Measurements from ENCODE around the gene PKP4.

PKP4 gene

DNA sequence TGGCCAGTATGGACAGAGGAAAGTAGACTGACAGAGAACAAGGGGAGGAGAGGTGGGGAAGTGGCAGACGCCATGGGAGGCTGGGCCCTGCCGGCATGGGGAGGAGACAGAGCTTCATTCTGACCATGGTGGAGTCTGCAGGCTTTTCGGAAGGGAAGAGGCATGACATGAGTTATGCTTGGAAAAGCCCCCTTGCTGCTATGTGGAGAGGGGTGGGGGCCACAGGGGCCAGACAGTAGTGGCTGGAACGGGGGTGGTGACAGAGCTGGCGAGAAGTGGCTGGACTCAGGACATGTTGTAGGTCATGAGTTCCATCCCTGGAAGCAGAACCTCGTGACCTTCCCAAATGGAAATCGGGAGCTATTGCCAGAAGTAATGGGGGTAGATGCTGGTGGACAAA lies 271.7 kb downstream of the PKP4 start:
- no peak overlapping the region for H2AFZ ChIP-seq (ENCODE audit: low read depth)
- TF ChIP-seq, protein P1, sequence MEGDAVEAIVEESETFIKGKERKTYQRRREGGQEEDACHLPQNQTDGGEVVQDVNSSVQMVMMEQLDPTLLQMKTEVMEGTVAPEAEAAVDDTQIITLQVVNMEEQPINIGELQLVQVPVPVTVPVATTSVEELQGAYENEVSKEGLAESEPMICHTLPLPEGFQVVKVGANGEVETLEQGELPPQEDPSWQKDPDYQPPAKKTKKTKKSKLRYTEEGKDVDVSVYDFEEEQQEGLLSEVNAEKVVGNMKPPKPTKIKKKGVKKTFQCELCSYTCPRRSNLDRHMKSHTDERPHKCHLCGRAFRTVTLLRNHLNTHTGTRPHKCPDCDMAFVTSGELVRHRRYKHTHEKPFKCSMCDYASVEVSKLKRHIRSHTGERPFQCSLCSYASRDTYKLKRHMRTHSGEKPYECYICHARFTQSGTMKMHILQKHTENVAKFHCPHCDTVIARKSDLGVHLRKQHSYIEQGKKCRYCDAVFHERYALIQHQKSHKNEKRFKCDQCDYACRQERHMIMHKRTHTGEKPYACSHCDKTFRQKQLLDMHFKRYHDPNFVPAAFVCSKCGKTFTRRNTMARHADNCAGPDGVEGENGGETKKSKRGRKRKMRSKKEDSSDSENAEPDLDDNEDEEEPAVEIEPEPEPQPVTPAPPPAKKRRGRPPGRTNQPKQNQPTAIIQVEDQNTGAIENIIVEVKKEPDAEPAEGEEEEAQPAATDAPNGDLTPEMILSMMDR (conservative IDR thresholded peaks at IDR 0.05; ENCODE audit: low read depth, low read length), result no peak
- H3K9ac ChIP-seq, result no peak overlapping the region
- no peak overlapping the region for H3K4me3 ChIP-seq (IDR thresholded peaks at IDR 0.05; ENCODE audit: insufficient read depth, low read depth, low read length)
- no peak overlapping the region for H3K27ac ChIP-seq
- no peaks in the 10 kb centered on the region for H3K27me3 ChIP-seq (ENCODE audit: insufficient read depth, low read depth)
- H3K4me1 ChIP-seq (ENCODE audit: low read depth, poor library complexity, severe bottlenecking), result no peaks in the 10 kb centered on the region
- no peaks in the 10 kb centered on the region for H3K36me3 ChIP-seq (ENCODE audit: insufficient read depth)
- no peaks in the 10 kb centered on the region for H4K20me1 ChIP-seq (ENCODE audit: insufficient read depth)
- no peak overlapping the region for H3K4me2 ChIP-seq
- H3K79me2 ChIP-seq (ENCODE audit: insufficient read depth, low read depth), result no peaks in the 10 kb centered on the region

DNA sequence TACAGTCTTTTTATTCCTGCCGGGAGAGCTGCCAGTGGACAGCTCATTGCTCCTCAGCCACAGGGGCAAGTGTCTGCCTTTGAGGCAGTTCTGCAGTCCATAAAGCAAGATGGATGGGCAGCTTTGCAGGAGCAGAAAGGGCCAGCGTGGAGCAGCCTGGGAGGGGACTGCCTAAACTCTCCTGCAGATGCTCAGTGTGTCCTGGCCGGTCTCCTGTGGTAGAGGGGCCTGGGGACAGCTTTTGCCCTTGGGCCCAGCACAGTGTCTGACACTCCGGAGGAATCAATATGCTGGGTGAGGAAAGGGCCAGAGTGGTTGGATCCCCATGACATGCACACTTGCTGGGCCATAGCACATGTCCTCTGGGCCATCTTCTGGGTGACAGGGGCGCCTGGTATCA lies 272.7 kb downstream of the PKP4 start:
- Histone ChIP-seq H3K27ac (no peak overlapping the region), H2AFZ (ENCODE audit: low read depth) (no peak overlapping the region), H3K36me3 (ENCODE audit: insufficient read depth) (no peaks in the 10 kb centered on the region), H3K79me2 (ENCODE audit: insufficient read depth, low read depth) (no peaks in the 10 kb centered on the region), H4K20me1 (ENCODE audit: insufficient read depth) (no peaks in the 10 kb centered on the region), H3K4me3 (IDR thresholded peaks at IDR 0.05; ENCODE audit: insufficient read depth, low read depth, low read length) (no peak overlapping the region), H3K4me1 (ENCODE audit: low read depth, poor library complexity, severe bottlenecking) (no peaks in the 10 kb centered on the region), H3K9ac (no peak overlapping the region), H3K4me2 (no peak overlapping the region), H3K27me3 (ENCODE audit: insufficient read depth, low read depth) (no peaks in the 10 kb centered on the region)
- TF ChIP-seq, protein P1 (conservative IDR thresholded peaks at IDR 0.05; ENCODE audit: low read depth, low read length), result no peak

DNA sequence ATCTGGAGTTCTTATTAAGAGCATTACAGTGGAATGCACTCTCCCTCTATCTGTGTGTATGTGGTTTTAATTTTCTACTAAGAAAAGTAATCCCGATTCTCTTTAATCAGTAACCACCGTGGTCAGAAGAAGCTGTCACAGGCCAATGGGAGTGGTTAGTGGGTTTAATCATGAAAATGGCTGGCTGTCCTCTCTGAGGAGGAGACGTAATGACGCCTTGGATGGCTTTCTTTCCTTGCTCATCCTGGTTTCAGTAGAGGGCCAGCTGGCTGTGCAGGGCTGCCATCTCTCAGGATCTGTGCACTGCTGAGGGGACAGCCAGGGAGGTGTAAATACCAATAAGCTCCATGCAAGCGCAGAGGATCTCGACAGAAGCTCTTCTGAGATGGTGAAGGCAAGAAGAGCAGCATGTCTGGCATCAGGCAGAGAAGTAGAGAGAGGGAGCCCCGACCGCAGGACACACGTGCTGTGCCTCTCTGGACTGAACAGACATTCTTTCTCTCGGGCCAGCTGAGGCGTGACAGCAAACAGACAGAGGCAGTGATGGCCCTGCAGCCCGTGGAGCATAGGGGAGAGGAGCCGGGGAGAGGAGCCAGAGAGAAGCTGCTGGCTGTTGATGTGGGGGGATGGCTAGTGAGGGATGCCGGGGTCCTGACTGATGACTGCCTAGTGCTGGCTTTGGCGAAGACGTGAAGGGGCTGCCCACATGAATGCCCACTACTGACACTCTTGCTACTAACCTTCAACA lies 273.3 kb downstream of the PKP4 start:
- Histone ChIP-seq H3K27me3 (ENCODE audit: insufficient read depth, low read depth) (no peaks in the 10 kb centered on the region), H3K4me3 (IDR thresholded peaks at IDR 0.05; ENCODE audit: insufficient read depth, low read depth, low read length) (no peak overlapping the region), H3K27ac (no peak overlapping the region), H4K20me1 (ENCODE audit: insufficient read depth) (no peaks in the 10 kb centered on the region), H3K9ac (no peak overlapping the region), H3K36me3 (ENCODE audit: insufficient read depth) (no peaks in the 10 kb centered on the region), H2AFZ (ENCODE audit: low read depth) (no peak overlapping the region), H3K4me1 (ENCODE audit: low read depth, poor library complexity, severe bottlenecking) (no peaks in the 10 kb centered on the region), H3K79me2 (ENCODE audit: insufficient read depth, low read depth) (no peaks in the 10 kb centered on the region), H3K4me2 (no peak overlapping the region)
- TF ChIP-seq, protein P1 (conservative IDR thresholded peaks at IDR 0.05; ENCODE audit: low read depth, low read length), result no peak

DNA sequence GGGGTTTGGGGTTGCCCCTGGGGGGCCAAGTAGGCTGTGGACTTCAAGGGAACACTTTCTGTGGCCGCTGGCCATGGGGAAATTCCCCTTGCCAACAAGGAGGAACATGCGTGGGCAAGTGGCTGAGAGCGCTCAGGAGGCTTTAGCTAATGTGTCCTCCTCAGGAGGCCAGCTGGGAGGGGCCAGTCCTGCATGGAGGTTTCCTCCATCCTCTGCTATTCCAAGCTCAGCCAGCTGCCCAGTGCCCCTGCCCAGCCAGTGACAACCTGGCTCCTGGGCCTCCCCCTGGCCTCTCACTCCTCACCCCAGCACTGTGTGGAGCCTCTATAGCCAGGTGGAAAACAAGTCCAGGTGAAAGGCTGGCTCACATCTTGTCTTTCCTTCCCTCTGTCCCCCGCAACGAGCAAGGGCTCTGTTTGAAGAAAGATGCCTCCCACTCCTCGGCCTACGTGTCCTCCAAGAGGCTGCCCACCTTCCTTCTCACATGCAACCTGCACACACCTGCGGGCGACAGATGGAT lies 273.9 kb downstream of the PKP4 start:
- Histone ChIP-seq H3K79me2 (ENCODE audit: insufficient read depth, low read depth) (no peaks in the 10 kb centered on the region), H2AFZ (ENCODE audit: low read depth) (no peak overlapping the region), H3K4me2 (no peak overlapping the region), H3K36me3 (ENCODE audit: insufficient read depth) (no peaks in the 10 kb centered on the region), H4K20me1 (ENCODE audit: insufficient read depth) (no peaks in the 10 kb centered on the region), H3K4me1 (ENCODE audit: low read depth, poor library complexity, severe bottlenecking) (no peaks in the 10 kb centered on the region), H3K9ac (no peak overlapping the region), H3K27me3 (ENCODE audit: insufficient read depth, low read depth) (no peaks in the 10 kb centered on the region), H3K27ac (no peak overlapping the region), H3K4me3 (IDR thresholded peaks at IDR 0.05; ENCODE audit: insufficient read depth, low read depth, low read length) (no peak overlapping the region)
- TF ChIP-seq, protein P1 (conservative IDR thresholded peaks at IDR 0.05; ENCODE audit: low read depth, low read length), result no peak
